22Rv1 (cell line): ENCODE results near the gene TOMM20L.
A peak's percentile ranks its signal among the peaks of the same experiment; 100 is the strongest.

Source experiments
- H3K27ac ChIP-seq: fragments of 450-650 bp; 2 replicates; pipeline ENCODE4 v1.5.1; 2017
- CTCF ChIP-seq: fragments of 450-650 bp; IDR thresholded peaks from 2 replicates; pipeline ENCODE4 v1.5.1; 2017; ENCODE audit warnings: mild to moderate bottlenecking
- ZFX ChIP-seq: fragments of 450-650 bp; IDR thresholded peaks from 2 replicates; pipeline ENCODE4 v1.6.1; 2017; ENCODE audit warnings: antibody characterized with exemption, borderline replicate concordance

The TOMM20L gene

GRCh38 chr14:58427281-58428117 lies 31.8 kb downstream of the TOMM20L start, which contains the start of the genes KIAA0586 and TIMM9:
KIAA0586 (plus strand) TSS chr14:58427719; CDS start chr14:58428265, 546 bp downstream.
TIMM9 (minus strand) TSS chr14:58427531; CDS start chr14:58411945, 15,586 bp downstream.
- peak within 1 kb of the TSS; percentile 91 for H3K27ac ChIP-seq
- TF ChIP-seq ZFX (no peak), CTCF (no peak)

- H3K27ac ChIP-seq: peak overlapping the region; percentile 91
- TF ChIP-seq CTCF (no peak), ZFX (no peak)
Observed at GRCh38 chr14:58428118-58428683, 32.5 kb downstream of the TOMM20L start.

GRCh38 chr14:58430156-58430555 lies 34.4 kb downstream of the TOMM20L start:
- TF ChIP-seq CTCF: no peak
- TF ChIP-seq ZFX: no peak

GRCh38 chr14:58439476-58439875 lies 43.7 kb downstream of the TOMM20L start:
- TF ChIP-seq ZFX (no peak), CTCF (no peak)

More at GRCh38 chr14:58430156-58430555, 34.4 kb downstream of the TOMM20L start:
- no peak overlapping the region for H3K27ac ChIP-seq

GRCh38 chr14:58444627-58445026 lies 48.9 kb downstream of the TOMM20L start:
- TF ChIP-seq CTCF (no peak), ZFX (no peak)
- H3K27ac ChIP-seq: no peak overlapping the region

More at GRCh38 chr14:58439476-58439875, 43.7 kb downstream of the TOMM20L start:
- H3K27ac ChIP-seq: no peak overlapping the region

- peak overlapping the region; percentile 57 for H3K27ac ChIP-seq
- TF ChIP-seq CTCF (no peak), ZFX (no peak)
Observed at GRCh38 chr14:58455593-58456265, 60.0 kb downstream of the TOMM20L start.
